Natural killer cell (primary cell): Measurements from ENCODE around the gene SMPD3. TPM values are rescaled to one million over a fixed set of nuclear protein-coding genes. Genes with fewer than 3 reads are reported as not detected.

Experiments used
- ATAC-seq, 3 donors: fragments of 150-1000 bp in 2 of 3; fragments of 200-7000 bp in 1 of 3; cut with Tn5 transposase; 1 replicate in 1 of 3; 2 replicates in 2 of 3; pipeline ENCODE4 v1.10.0; 2021; ENCODE audit warnings: mild to moderate bottlenecking in 2 of 3, moderate library complexity in 2 of 3
- DNase-seq, 2 donors: peaks; one replicate each; pipeline versions ENCODE4 v3.0.0 to v3.0.0-alpha.2; 2013 to 2021; ENCODE audit warnings: mixed read lengths in 1 of 2
- H3K27ac ChIP-seq: one replicate; pipeline ENCODE4 v1.5.1; 2013; ENCODE audit warnings: mild to moderate bottlenecking, low read length
- H3K27me3 ChIP-seq: one replicate; pipeline ENCODE4 v1.6.1; 2013; ENCODE audit warnings: low read length; ENCODE audit not compliant: control insufficient read depth, insufficient read depth
- H3K36me3 ChIP-seq: one replicate; pipeline ENCODE4 v1.6.1; 2013; ENCODE audit warnings: low read length; ENCODE audit not compliant: control insufficient read depth, insufficient read depth
- H3K4me1 ChIP-seq: one replicate; pipeline ENCODE4 v1.6.1; 2013; ENCODE audit warnings: low read length; ENCODE audit not compliant: control insufficient read depth, insufficient read depth
- H3K4me3 ChIP-seq: one replicate; pipeline ENCODE4 v1.5.1; 2013; ENCODE audit warnings: low read length
- H3K9me3 ChIP-seq: one replicate; pipeline ENCODE4 v1.6.1; 2013; ENCODE audit warnings: low read length; ENCODE audit not compliant: control insufficient read depth, insufficient read depth
- H3K27ac Mint-ChIP-seq, 2 donors: one replicate each; pipeline ENCODE4 v1.8.0; 2022; ENCODE audit warnings: mild to moderate bottlenecking in 2 of 2, mixed read lengths in 2 of 2, moderate library complexity in 1 of 2
- H3K27me3 Mint-ChIP-seq, 2 donors: one replicate each; pipeline ENCODE4 v1.8.0; 2022; ENCODE audit warnings: low read depth in 2 of 2, mixed read lengths in 2 of 2
- H3K36me3 Mint-ChIP-seq: one replicate; pipeline ENCODE4 v1.8.0; 2022; ENCODE audit warnings: mixed read lengths
- H3K4me1 Mint-ChIP-seq, 2 donors: one replicate each; pipeline ENCODE4 v1.8.0; 2022; ENCODE audit warnings: mixed read lengths in 2 of 2
- H3K4me3 Mint-ChIP-seq: one replicate; pipeline ENCODE4 v1.8.0; 2022; ENCODE audit warnings: mild to moderate bottlenecking, moderate library complexity, mixed read lengths
- H3K9me3 Mint-ChIP-seq, 2 donors: one replicate each; pipeline ENCODE4 v1.8.0; 2022; ENCODE audit warnings: mixed read lengths in 2 of 2
- WGBS: methylation state at CpG from one replicate; pipeline ENCODE4 v1.1.7; 2013; ENCODE audit warnings: missing lambda C conversion rate; ENCODE audit not compliant: insufficient coverage; 5-methylcytosine and 5-hydroxymethylcytosine counted together
- intact Hi-C: fragments of 100-400 bp; cut with micrococcal nuclease; formaldehyde crosslinking; loops from one replicate; pipeline ENCODE4 v1.14.2; 2022
- total RNA-seq, 4 donors: library from RNA; stranded (reverse); fragments of 120-200 nt in 1 of 4; gene quantifications; one replicate each; pipeline versions ENCODE4 v1.2.3 to v1.2.4, GENCODE V29; 2013 to 2022
- TF ChIP-seq, protein P1 (sequence below): fragments of 200-600 bp; IDR thresholded peaks from one replicate; pipeline ENCODE4 v1.8.0; 2022; ENCODE audit warnings: antibody characterized with exemption

SMPD3 gene
- total RNA-seq, 3 donors from 2014 or later (not counting 1 experiment from before 2014, with no cell fraction given): 2.4 to 13.3 (median 3.2) TPM

DNA sequence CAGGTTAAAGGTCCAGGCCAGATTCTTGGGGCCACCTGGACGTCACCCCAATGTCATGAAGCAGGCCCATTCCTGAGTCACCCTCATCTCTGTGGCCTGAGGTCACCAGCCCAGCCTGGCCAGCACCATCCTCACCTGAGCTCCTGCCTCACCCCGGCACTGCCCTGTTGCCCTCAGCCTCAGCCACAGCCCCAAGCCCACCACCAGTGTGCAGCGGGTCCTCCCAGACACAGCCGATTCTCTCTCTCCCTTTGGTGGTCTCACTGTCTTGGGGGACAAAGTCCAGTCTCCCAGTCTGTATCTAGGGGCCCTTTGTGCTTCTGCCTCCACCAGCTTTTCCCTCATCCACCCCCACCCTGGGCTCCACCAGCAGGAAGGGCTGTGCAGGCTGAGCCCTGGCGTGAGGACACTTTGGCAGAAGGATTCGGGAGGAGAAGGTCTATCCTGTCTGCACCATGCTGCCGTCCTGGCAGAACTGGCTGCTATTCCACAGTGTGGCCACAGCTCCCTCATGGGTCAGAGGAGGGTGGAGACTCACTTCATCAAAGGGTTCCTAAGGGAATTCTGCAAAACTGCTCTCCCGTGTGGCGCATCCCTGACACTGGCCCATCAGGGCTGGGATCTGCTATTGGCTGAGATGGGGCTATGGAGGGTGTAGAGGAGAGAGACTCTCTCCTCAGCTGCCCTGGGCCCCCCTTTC is 73.2 kb downstream of the SMPD3 start:
- Mint-ChIP-seq H3K27ac (no peak overlapping the region), H3K4me3 (no peak overlapping the region), H3K27me3 (no peaks in the 10 kb centered on the region), H3K36me3 (no peaks in the 10 kb centered on the region), H3K4me1 (peaks cover 19 to 30% of the 10 kb centered on the region in 2 donors), H3K9me3 (no peaks in the 10 kb centered on the region)
- Histone ChIP-seq H3K4me1 (peaks cover 24% of the 10 kb centered on the region), H3K9me3 (no peaks in the 10 kb centered on the region), H3K27ac (no peak overlapping the region), H3K27me3 (no peaks in the 10 kb centered on the region), H3K4me3 (no peak overlapping the region), H3K36me3 (no peaks in the 10 kb centered on the region)
- intact Hi-C loops: no loop called here
- TF ChIP-seq, protein P1, sequence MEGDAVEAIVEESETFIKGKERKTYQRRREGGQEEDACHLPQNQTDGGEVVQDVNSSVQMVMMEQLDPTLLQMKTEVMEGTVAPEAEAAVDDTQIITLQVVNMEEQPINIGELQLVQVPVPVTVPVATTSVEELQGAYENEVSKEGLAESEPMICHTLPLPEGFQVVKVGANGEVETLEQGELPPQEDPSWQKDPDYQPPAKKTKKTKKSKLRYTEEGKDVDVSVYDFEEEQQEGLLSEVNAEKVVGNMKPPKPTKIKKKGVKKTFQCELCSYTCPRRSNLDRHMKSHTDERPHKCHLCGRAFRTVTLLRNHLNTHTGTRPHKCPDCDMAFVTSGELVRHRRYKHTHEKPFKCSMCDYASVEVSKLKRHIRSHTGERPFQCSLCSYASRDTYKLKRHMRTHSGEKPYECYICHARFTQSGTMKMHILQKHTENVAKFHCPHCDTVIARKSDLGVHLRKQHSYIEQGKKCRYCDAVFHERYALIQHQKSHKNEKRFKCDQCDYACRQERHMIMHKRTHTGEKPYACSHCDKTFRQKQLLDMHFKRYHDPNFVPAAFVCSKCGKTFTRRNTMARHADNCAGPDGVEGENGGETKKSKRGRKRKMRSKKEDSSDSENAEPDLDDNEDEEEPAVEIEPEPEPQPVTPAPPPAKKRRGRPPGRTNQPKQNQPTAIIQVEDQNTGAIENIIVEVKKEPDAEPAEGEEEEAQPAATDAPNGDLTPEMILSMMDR: no peak
- DNase-seq: no peak
- no peak for ATAC-seq
- 85% methylated on average over 9 of the region's 9 CpGs for WGBS

DNA sequence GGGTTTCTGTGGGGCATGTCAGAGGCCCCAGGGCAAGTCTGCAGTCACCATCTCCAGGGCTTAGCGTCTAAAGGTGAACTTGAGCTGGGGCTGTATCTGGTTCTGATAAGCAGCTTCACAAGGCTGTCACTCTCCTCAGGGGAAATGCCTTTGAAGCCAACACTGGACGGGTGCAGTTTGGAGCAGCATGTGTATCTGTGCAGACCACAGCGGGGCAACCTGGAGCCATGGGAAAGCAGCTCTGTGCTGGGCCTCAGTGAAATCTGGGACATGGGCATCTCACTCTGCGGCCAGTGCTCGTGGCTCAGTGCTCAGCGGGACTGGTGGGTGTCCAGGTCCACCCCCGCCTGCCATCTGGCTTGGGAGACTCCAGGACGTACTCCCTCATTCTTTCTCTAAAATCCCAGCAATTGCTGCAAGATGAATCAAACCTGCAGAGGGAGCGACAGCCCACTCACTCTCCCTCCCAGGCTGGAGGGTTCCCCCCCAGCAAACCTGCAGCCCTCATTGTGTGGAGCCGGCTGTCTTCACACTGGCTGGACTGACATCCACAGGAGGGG is 74.0 kb downstream of the SMPD3 start:
- DNase-seq (no peak), ATAC-seq (no peak)
- TF ChIP-seq, protein P1: no peak
- WGBS: 87% methylated on average over 10 of the region's 10 CpGs
- no peaks in the 10 kb centered on the region for H3K9me3 ChIP-seq
- Mint-ChIP-seq H3K36me3 (no peaks in the 10 kb centered on the region), H3K4me1 (peaks cover 23 to 38% of the 10 kb centered on the region in 2 donors), H3K9me3 (no peaks in the 10 kb centered on the region), H3K4me3 (no peak overlapping the region), H3K27me3 (no peaks in the 10 kb centered on the region), H3K27ac (no peak overlapping the region)
- intact Hi-C loops: no loop called here
- H3K27me3 ChIP-seq: no peaks in the 10 kb centered on the region
- H3K36me3 ChIP-seq: no peaks in the 10 kb centered on the region
- peaks cover 32% of the 10 kb centered on the region for H3K4me1 ChIP-seq
- no peak overlapping the region for H3K27ac ChIP-seq
- H3K4me3 ChIP-seq: no peak overlapping the region

GRCh38 chr16:68373528-68374245 is 74.6 kb downstream of the SMPD3 start:
- Mint-ChIP-seq H3K4me3 (no peak overlapping the region), H3K4me1 (peaks cover 28 to 44% of the 10 kb centered on the region in 2 donors), H3K27me3 (no peaks in the 10 kb centered on the region), H3K9me3 (no peaks in the 10 kb centered on the region), H3K36me3 (no peaks in the 10 kb centered on the region), H3K27ac (no peak overlapping the region)
- Histone ChIP-seq H3K36me3 (no peaks in the 10 kb centered on the region), H3K27ac (no peak overlapping the region), H3K9me3 (no peaks in the 10 kb centered on the region), H3K4me3 (no peak overlapping the region), H3K27me3 (no peaks in the 10 kb centered on the region), H3K4me1 (peaks cover 38% of the 10 kb centered on the region)
- DNase-seq (no peak), ATAC-seq (no peak)
- intact Hi-C loops: no loop called here
- TF ChIP-seq, protein P1: no peak
- WGBS: 91% methylated on average over 18 of the region's 18 CpGs
